Lower lobe of right lung (tissue), 2 donors: ENCODE data around the gene MPL. TPM values are rescaled to one million over a fixed set of nuclear protein-coding genes. Genes with fewer than 3 reads are reported as not detected.
A peak's percentile ranks its signal among the peaks of the same experiment; 100 is the strongest.

ENCODE experiments used
- ATAC-seq, 2 donors: fragments of 200-7000 bp; cut with Tn5 transposase; one replicate each; pipeline ENCODE4 v1.9.1; 2020 to 2022; ENCODE audit warnings: mild to moderate bottlenecking in 2 of 2, moderate library complexity in 2 of 2
- DNase-seq: peaks from one replicate; pipeline ENCODE4 v3.0.0-alpha.2; 2020
- H3K27ac ChIP-seq: fragments of 200-600 bp; one replicate; pipeline ENCODE4 v1.8.0; 2022
- H3K27me3 ChIP-seq: fragments of 200-600 bp; one replicate; pipeline ENCODE4 v1.8.0; 2022; ENCODE audit warnings: low read depth
- H3K36me3 ChIP-seq: fragments of 200-600 bp; one replicate; pipeline ENCODE4 v1.8.0; 2022; ENCODE audit warnings: mild to moderate bottlenecking
- H3K4me1 ChIP-seq: fragments of 200-600 bp; one replicate; pipeline ENCODE4 v1.8.0; 2022
- H3K4me3 ChIP-seq: fragments of 200-600 bp; one replicate; pipeline ENCODE4 v1.8.0; 2022; ENCODE audit warnings: mild to moderate bottlenecking
- H3K9me3 ChIP-seq: fragments of 200-600 bp; one replicate; pipeline ENCODE4 v1.8.0; 2022
- CTCF ChIP-seq: fragments of 200-600 bp; IDR thresholded peaks from one replicate; pipeline ENCODE4 v1.8.0; 2022; ENCODE audit warnings: antibody characterized with exemption, mild to moderate bottlenecking
- intact Hi-C: fragments of 100-400 bp; cut with DNase I; formaldehyde crosslinking; loops from one replicate; pipeline ENCODE4 v1.11.0; 2022
- total RNA-seq: library from RNA; stranded (reverse); fragmentation: NEBNext Ultra II Directional; extraction: Animal tissue kit (Norgen Biotek cat#: 25700); gene quantifications from one replicate; pipeline ENCODE4 v1.2.1, GENCODE V29; 2021
- donor health status: DM: no; HTN: yes; CAD: no; lungs with severe emphysema.

Gene MPL
- total RNA-seq, 1 donor from 2014 or later: 0.65 TPM

- no peak overlapping the region for H3K4me3 ChIP-seq
- intact Hi-C loops: no loop called here
- TF ChIP-seq CTCF: no peak
- peak overlapping the region; percentile 58 for H3K27ac ChIP-seq
- ATAC-seq (peak; percentile 77 to 86), DNase-seq (no peak)
- no peaks in the 10 kb centered on the region for H3K36me3 ChIP-seq
- no peaks in the 10 kb centered on the region for H3K9me3 ChIP-seq
- peaks cover 13% of the 10 kb centered on the region for H3K4me1 ChIP-seq
- H3K27me3 ChIP-seq: no peaks in the 10 kb centered on the region
Observed at GRCh38 chr1:43329995-43330751, 7.4 kb upstream of the MPL start.

- no peak overlapping the region for H3K4me3 ChIP-seq
- H3K36me3 ChIP-seq: no peaks in the 10 kb centered on the region
- intact Hi-C loops: no loop called here
- no peaks in the 10 kb centered on the region for H3K9me3 ChIP-seq
- peaks cover 13% of the 10 kb centered on the region for H3K4me1 ChIP-seq
- ATAC-seq (no peak), DNase-seq (no peak)
- no peaks in the 10 kb centered on the region for H3K27me3 ChIP-seq
- no peak overlapping the region for H3K27ac ChIP-seq
- no peak for TF ChIP-seq CTCF
Observed at GRCh38 chr1:43331688-43332087, 5.9 kb upstream of the MPL start.

GRCh38 chr1:43334453-43335205 lies 3.0 kb upstream of the MPL start:
- Histone ChIP-seq H3K4me3 (no peak overlapping the region), H3K27ac (no peak overlapping the region), H3K36me3 (no peaks in the 10 kb centered on the region), H3K27me3 (no peaks in the 10 kb centered on the region), H3K9me3 (no peaks in the 10 kb centered on the region), H3K4me1 (peaks cover 10% of the 10 kb centered on the region)
- DNase-seq (no peak), ATAC-seq (no peak)
- intact Hi-C loops: no loop called here
- TF ChIP-seq CTCF: no peak

- intact Hi-C loops: no loop called here
- H3K9me3 ChIP-seq: no peaks in the 10 kb centered on the region
- ATAC-seq (no peak), DNase-seq (no peak)
- no peak overlapping the region for H3K4me3 ChIP-seq
- H3K27me3 ChIP-seq: no peaks in the 10 kb centered on the region
- H3K4me1 ChIP-seq: no peaks in the 10 kb centered on the region
- H3K27ac ChIP-seq: no peak overlapping the region
- no peak for TF ChIP-seq CTCF
- no peaks in the 10 kb centered on the region for H3K36me3 ChIP-seq
Observed at GRCh38 chr1:43338001-43338400, 383 bp downstream of the MPL start.

- DNase-seq: no peak
- H3K27ac ChIP-seq: no peak overlapping the region
- H3K4me3 ChIP-seq: no peak overlapping the region
- peaks cover 6% of the 10 kb centered on the region for H3K4me1 ChIP-seq
- H3K9me3 ChIP-seq: no peaks in the 10 kb centered on the region
- TF ChIP-seq CTCF: no peak
- no peaks in the 10 kb centered on the region for H3K27me3 ChIP-seq
- no peak for ATAC-seq
- H3K36me3 ChIP-seq: no peaks in the 10 kb centered on the region
- intact Hi-C loops: no loop called here
Observed at GRCh38 chr1:43339584-43340232, 2.1 kb downstream of the MPL start.
